Adrenal gland (tissue), 12 donors: Measurements from ENCODE around the gene CNGA3. TPM values are rescaled to one million over a fixed set of nuclear protein-coding genes. Genes with fewer than 3 reads are reported as not detected.

Experiments used
- DNase-seq, 7 donors: peaks; one replicate each; pipeline ENCODE4 v3.0.0-alpha.2; 2019 to 2020
- H3K27ac ChIP-seq, 5 donors: fragments of 200-600 bp; sonication (generic) in 4 of 5; 1 replicate in 3 of 5; 2 replicates in 2 of 5; pipeline versions ENCODE4 v1.5.1 to v1.8.0; 2016 to 2020; ENCODE audit warnings: mild to moderate bottlenecking in 1 of 5
- H3K27me3 ChIP-seq: fragments of 200-600 bp; 2 replicates; pipeline ENCODE4 v1.8.0; 2021
- H3K36me3 ChIP-seq, 2 donors: fragments of 200-600 bp; replicated peaks in 1 of 2; 1 replicate in 1 of 2; 2 replicates in 1 of 2; pipeline versions ENCODE4 v1.5.1 to v1.8.0; 2018 to 2022
- H3K4me1 ChIP-seq, 2 donors: fragments of 200-600 bp; replicated peaks in 1 of 2; 1 replicate in 1 of 2; 2 replicates in 1 of 2; pipeline versions ENCODE4 v1.5.1 to v1.8.0; 2018 to 2021
- H3K4me3 ChIP-seq, 4 donors: fragments of 200-600 bp; sonication (generic) in 3 of 4; one replicate each; pipeline ENCODE4 v1.5.1; 2016 to 2018
- H3K9me3 ChIP-seq, 3 donors: fragments of 200-600 bp; sonication (generic) in 1 of 3; replicated peaks in 1 of 3; 1 replicate in 2 of 3; 2 replicates in 1 of 3; pipeline versions ENCODE4 v1.5.1 to v1.8.0; 2016 to 2021
- CTCF ChIP-seq, 6 experiments: fragments of 450-650 bp in 4 of 6; fragments of 200-600 bp in 2 of 6; sonication (generic) in 1 of 6; IDR thresholded peaks; 1 replicate in 5 of 6; 2 replicates in 1 of 6; pipeline versions ENCODE4 v1.5.1 to v1.8.0; 2016 to 2021; ENCODE audit warnings: antibody characterized with exemption in 6 of 6, mild to moderate bottlenecking in 2 of 6, moderate library complexity in 1 of 6
- POLR2A ChIP-seq, 2 donors: fragments of 450-650 bp; IDR thresholded peaks; one replicate each; pipeline ENCODE4 v1.6.1; 2017; ENCODE audit warnings: antibody characterized with exemption in 2 of 2, mild to moderate bottlenecking in 2 of 2, moderate library complexity in 1 of 2
- WGBS, 4 donors: extraction: QIAGEN DNeasy Blood & Tissue Kit in 2 of 4; methylation state at CpG; one replicate each; pipeline versions ENCODE4 v1.1.5 to v1.1.7; 2013 to 2017; 5-methylcytosine and 5-hydroxymethylcytosine counted together
- intact Hi-C, 2 donors: fragments of 100-400 bp; cut with DNase I; formaldehyde crosslinking; loops; one replicate each; pipeline versions ENCODE4 v1.14.1 to v1.15.0; 2022 to 2023
- polyA plus RNA-seq, 3 donors: library from polyadenylated mRNA; stranded (reverse); fragments of 200-250 nt in 2 of 3; fragments of 350-450 nt in 1 of 3; fragmentation: Illumina TruSeq in 1 of 3; extraction: RNeasy Lipid Tissue Mini Kit (QIAGEN cat#74804) in 1 of 3; gene quantifications; one replicate each; pipeline ENCODE4 v1.2.3, GENCODE V29; 2013 to 2014
- total RNA-seq, 9 donors: library from RNA; depleted of rRNA in 4 of 9; stranded (reverse); fragments of >200 nt in 4 of 9; fragments of 120-200 nt in 1 of 9; fragmentation: NEBNext Ultra II Directional in 1 of 9; extraction: Animal tissue kit (Norgen Biotek cat#: 25700) in 1 of 9; gene quantifications; one replicate each; pipeline versions ENCODE4 v1.1.0 to v1.2.4, GENCODE V29; 2013 to 2023
- donor health status: healthy with polysubstance abuse.
- donor health status: Bipolar disorder and iron deficiency.
- donor health status: DM: yes; HTN: yes; CAD: no.
- donor health status: DM: no; HTN: no; CAD: no.
- donor health status: DM: no; HTN: no; CAD: no.
- donor health status: DM: yes; HTN: yes; CAD: no.

CNGA3 gene
- total and polyA plus RNA-seq, 12 donors: 0.07 to 0.28 (median 0.16) TPM; not detected in 5

GRCh38 chr2:98329549-98329948 lies 16.7 kb upstream of the CNGA3 start:
- H3K9me3 ChIP-seq: peaks cover 0 to 1% (median 0%) of the 10 kb centered on the region in 3 donors
- H3K27ac ChIP-seq: no peak overlapping the region
- DNase-seq: no peak
- intact Hi-C loops: no loop called here
- 74 to 86% (median 79%) methylated on average over 4 of the region's 4 CpGs for WGBS, 4 donors
- no peaks in the 10 kb centered on the region for H3K4me1 ChIP-seq
- H3K27me3 ChIP-seq: no peaks in the 10 kb centered on the region
- no peaks in the 10 kb centered on the region for H3K36me3 ChIP-seq
- H3K4me3 ChIP-seq: no peak overlapping the region
- no peak for TF ChIP-seq POLR2A (IDR thresholded peaks at IDR 0.05)

- no peaks in the 10 kb centered on the region for H3K9me3 ChIP-seq
- no peak overlapping the region for H3K4me3 ChIP-seq
- no peaks in the 10 kb centered on the region for H3K36me3 ChIP-seq
- H3K27ac ChIP-seq: no peak overlapping the region
- H3K27me3 ChIP-seq: no peaks in the 10 kb centered on the region
- DNase-seq: no peak
- H3K4me1 ChIP-seq: no peaks in the 10 kb centered on the region
- WGBS, 4 donors: 64 to 87% (median 86%) methylated on average over 5 of the region's 5 CpGs
- TF ChIP-seq POLR2A (IDR thresholded peaks at IDR 0.05) (no peak), CTCF (IDR thresholded peaks at IDR 0.05) (no peak)
- intact Hi-C loops: no loop called here
Observed at GRCh38 chr2:98332989-98333388, 13.3 kb upstream of the CNGA3 start.

GRCh38 chr2:98333922-98334321 lies 12.3 kb upstream of the CNGA3 start:
- H3K4me3 ChIP-seq: no peak overlapping the region
- no peaks in the 10 kb centered on the region for H3K9me3 ChIP-seq
- DNase-seq: no peak
- intact Hi-C loops: no loop called here
- WGBS, 4 donors: 21 to 60% (median 53%) methylated on average over 2 of the region's 2 CpGs
- no peak overlapping the region for H3K27ac ChIP-seq
- H3K4me1 ChIP-seq: no peaks in the 10 kb centered on the region
- TF ChIP-seq CTCF (IDR thresholded peaks at IDR 0.05): no peak
- no peak for TF ChIP-seq POLR2A (IDR thresholded peaks at IDR 0.05)
- H3K36me3 ChIP-seq: no peaks in the 10 kb centered on the region
- no peaks in the 10 kb centered on the region for H3K27me3 ChIP-seq

GRCh38 chr2:98334439-98335078 lies 11.7 kb upstream of the CNGA3 start:
- WGBS, 4 donors: 25 to 36% (median 32%) methylated on average over 4 of the region's 4 CpGs
- H3K27ac ChIP-seq: no peak overlapping the region
- H3K36me3 ChIP-seq: no peaks in the 10 kb centered on the region

More at GRCh38 chr2:98334439-98335078, 11.7 kb upstream of the CNGA3 start:
- TF ChIP-seq CTCF (IDR thresholded peaks at IDR 0.05) (no peak), POLR2A (IDR thresholded peaks at IDR 0.05) (no peak)
- DNase-seq: no peak
- intact Hi-C loops: no loop called here
- H3K9me3 ChIP-seq: no peaks in the 10 kb centered on the region
- H3K4me1 ChIP-seq: no peaks in the 10 kb centered on the region
- H3K27me3 ChIP-seq: no peaks in the 10 kb centered on the region
- H3K4me3 ChIP-seq: no peak overlapping the region
